A673 (cell line): ENCODE data around the gene CLDN34.

ENCODE experiments used
- EZH2 ChIP-seq: fragments of 200-600 bp; sonication (generic); IDR thresholded peaks from 2 replicates; pipeline ENCODE4 v1.6.1; 2017; ENCODE audit warnings: borderline replicate concordance, low read depth, mild to moderate bottlenecking, mixed read lengths, antibody characterized with exemption, low read length; ENCODE audit not compliant: poor library complexity, severe bottlenecking
- TF ChIP-seq, protein P1 (sequence below): fragments of 300-800, 200-600 bp; sonication (generic); conservative IDR thresholded peaks from 2 replicates; pipeline ENCODE4 v1.5.1; 2017; ENCODE audit warnings: low read depth, mild to moderate bottlenecking, antibody characterized with exemption, low read length, moderate library complexity, mixed read lengths

DNA sequence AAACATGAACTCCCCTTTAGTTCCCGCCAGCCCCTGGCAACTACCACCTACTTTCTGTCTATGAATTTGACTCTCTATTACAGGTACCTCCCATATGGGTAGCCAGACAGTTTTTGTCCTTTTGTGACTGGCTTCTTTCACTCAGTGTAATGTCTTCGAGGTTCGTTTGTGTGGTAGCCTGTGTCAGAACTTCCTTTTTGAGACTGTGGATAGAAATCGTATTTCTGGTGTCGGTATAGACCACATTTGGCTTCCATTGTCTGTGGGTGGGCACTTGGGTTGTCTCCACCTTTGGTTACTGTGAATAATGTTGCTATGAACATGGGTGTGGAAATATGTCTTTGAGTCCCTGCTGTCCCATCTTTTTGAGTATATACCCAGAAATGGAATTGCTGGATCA, 5.4 kb upstream of the CLDN34 start:
- TF ChIP-seq, protein P1, sequence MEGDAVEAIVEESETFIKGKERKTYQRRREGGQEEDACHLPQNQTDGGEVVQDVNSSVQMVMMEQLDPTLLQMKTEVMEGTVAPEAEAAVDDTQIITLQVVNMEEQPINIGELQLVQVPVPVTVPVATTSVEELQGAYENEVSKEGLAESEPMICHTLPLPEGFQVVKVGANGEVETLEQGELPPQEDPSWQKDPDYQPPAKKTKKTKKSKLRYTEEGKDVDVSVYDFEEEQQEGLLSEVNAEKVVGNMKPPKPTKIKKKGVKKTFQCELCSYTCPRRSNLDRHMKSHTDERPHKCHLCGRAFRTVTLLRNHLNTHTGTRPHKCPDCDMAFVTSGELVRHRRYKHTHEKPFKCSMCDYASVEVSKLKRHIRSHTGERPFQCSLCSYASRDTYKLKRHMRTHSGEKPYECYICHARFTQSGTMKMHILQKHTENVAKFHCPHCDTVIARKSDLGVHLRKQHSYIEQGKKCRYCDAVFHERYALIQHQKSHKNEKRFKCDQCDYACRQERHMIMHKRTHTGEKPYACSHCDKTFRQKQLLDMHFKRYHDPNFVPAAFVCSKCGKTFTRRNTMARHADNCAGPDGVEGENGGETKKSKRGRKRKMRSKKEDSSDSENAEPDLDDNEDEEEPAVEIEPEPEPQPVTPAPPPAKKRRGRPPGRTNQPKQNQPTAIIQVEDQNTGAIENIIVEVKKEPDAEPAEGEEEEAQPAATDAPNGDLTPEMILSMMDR: no peak
- no peak for TF ChIP-seq EZH2
